ENCODE results near the gene MILR1.

DNA sequence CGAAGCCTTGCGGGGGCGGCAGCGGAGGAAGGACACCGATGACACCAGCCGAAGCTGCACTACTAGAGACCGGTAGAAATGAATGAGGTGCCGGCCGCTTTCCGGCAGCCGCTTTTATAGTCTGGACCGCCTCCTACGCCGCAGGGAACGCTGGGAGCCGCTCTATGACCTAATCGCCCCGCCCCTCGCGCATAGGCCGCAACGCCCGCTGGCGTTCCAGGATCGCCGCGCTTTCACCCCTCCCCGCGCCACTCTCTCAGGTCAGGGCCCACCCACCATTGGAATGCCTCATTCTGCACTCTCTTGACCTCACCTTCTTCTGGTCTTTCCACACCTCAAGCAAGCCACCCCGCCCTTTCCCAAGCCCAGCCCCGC lies 57.3 kb downstream of the MILR1 start, which contains the start of gene DDX5:
- TF ChIP-seq, protein P1, sequence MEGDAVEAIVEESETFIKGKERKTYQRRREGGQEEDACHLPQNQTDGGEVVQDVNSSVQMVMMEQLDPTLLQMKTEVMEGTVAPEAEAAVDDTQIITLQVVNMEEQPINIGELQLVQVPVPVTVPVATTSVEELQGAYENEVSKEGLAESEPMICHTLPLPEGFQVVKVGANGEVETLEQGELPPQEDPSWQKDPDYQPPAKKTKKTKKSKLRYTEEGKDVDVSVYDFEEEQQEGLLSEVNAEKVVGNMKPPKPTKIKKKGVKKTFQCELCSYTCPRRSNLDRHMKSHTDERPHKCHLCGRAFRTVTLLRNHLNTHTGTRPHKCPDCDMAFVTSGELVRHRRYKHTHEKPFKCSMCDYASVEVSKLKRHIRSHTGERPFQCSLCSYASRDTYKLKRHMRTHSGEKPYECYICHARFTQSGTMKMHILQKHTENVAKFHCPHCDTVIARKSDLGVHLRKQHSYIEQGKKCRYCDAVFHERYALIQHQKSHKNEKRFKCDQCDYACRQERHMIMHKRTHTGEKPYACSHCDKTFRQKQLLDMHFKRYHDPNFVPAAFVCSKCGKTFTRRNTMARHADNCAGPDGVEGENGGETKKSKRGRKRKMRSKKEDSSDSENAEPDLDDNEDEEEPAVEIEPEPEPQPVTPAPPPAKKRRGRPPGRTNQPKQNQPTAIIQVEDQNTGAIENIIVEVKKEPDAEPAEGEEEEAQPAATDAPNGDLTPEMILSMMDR (IDR thresholded peaks at IDR 0.05; ENCODE audit: extremely low read depth in 1 of 2, insufficient read depth in 1 of 2, low read depth in 1 of 2, low read length in 2 of 2): no peak
- TF ChIP-seq POLR2AphosphoS5 (IDR thresholded peaks at IDR 0.05; ENCODE audit: insufficient read depth, low read depth, low read length) (peak; percentile 100), JUN (IDR thresholded peaks at IDR 0.05; ENCODE audit: borderline replicate concordance, insufficient read depth, insufficient read length, low read depth) (peak; percentile 8)

Measured in endothelial cell of umbilical vein (primary cell).